Skin epidermis (tissue), 12 donors: ENCODE data around the gene CLBA1.

Experiments
- H3K27ac ChIP-seq, 21 experiments: fragments of 200-600 bp; sonication (generic) in 11 of 21; one replicate each; pipeline ENCODE4 v1.5.0; 2020; ENCODE audit warnings: mild to moderate bottlenecking in 3 of 21, inconsistent platforms in 2 of 21, moderate library complexity in 2 of 21
- H3K4me3 ChIP-seq, 7 experiments: fragments of 200-600 bp; sonication (generic) in 2 of 7; one replicate each; pipeline ENCODE4 v1.5.0; 2020; ENCODE audit warnings: inconsistent platforms in 2 of 7, mild to moderate bottlenecking in 2 of 7, moderate library complexity in 1 of 7

CLBA1 gene

GRCh38 chr14:104977681-104978653 is 7.6 kb upstream of the CLBA1 start, which contains the start of gene AHNAK2:
TSS of gene AHNAK2 (minus strand) at chr14:104978374. CDS start at chr14:104978237, 137 bp downstream.
- H3K27ac ChIP-seq, result peak within 1 kb of the TSS in 12 of 21 experiments; percentile 9 to 78 (median 56)
- H3K4me3 ChIP-seq, result peak within 1 kb of the TSS; percentile 19 to 58 (median 46)

- Histone ChIP-seq H3K4me3 (peak overlapping the region in 5 of 7 experiments; percentile 32 to 58 (median 51)), H3K27ac (peak overlapping the region in 1 of 21 experiments; percentile 19)
These were observed 6.6 kb upstream of the CLBA1 start for GRCh38 chr14:104978746-104979691.

DNA sequence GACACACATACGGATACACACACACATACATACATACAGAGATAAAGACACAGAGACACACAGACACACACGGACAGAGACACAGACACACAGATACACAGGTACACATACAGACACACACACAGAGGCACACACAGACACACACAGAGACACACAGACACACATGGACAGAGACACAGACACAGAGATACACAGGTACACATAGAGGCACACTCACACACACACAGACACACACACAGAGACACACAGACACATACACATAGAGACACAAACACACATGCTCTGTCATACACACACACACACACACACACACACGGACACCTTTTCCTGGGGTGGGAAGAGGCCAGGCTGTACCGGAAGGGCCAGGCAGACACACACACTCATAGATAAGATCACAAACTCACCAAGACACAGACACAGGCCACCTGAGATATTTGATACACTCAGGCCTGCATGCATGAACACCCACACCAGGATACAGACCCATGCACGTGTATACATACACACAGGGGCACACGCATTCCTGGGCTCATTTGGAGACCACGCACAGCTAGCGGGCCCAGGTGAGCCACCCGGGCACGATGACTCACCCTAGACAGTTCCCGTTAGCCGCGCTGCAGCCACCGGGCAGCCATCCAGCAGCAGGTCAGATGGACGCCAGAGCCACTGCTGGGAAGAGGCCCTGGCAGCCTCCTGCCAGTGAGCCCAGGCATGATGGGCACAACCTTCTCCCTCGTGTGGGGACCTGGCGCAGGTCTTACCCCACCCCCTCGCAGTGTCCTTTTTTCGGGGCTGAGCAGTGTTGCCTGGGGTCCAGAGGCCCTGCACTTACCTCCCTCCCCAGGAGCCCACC is 5.6 kb upstream of the CLBA1 start:
- no peak overlapping the region for H3K27ac ChIP-seq
- H3K4me3 ChIP-seq, result no peak overlapping the region

DNA sequence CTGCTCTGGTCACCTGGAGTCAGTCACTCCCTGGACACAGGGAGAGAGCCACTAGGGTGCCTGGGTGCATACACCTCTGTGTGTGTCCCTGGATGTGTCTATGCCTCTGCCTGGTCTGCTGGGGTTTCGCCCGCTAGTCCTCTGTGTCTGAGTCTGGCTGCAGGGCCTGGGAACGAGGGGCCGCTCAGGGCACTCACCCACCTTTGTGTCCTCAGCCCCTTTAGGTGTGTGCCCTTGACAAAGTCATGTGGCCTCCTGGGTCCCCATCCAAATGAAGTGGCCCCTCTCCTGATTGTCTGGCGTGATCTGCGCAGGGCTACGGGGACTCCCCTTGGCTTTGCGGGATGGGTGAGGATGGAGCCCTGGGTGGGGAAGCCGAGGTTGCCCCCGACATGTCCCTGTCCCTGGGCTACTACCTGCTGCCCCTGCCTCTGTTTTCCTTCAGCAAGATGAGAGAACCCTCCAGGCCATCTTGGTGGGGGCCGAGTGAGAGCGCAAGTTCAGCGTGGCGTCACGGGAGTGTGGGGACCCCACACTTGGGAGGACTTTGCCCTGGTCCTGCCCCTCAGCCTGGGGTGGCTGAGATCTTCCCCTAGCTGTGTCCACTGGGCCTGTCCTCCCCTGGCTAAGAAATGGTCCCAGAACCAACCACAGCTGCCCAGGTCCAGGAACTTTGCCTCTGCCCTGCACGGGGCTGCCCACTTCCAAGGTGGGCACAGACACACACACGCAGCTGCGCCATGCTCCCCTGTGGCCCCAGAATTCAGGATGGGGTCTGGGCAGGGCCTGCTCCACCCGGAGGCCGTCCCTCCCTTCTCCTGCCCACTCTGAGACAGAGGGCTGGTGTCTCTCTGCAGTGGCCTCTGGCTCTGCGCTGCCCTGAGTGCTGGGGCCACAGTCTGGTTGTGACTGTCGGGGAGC is 4.7 kb upstream of the CLBA1 start:
- H3K4me3 ChIP-seq, result no peak overlapping the region
- H3K27ac ChIP-seq, result no peak overlapping the region

DNA sequence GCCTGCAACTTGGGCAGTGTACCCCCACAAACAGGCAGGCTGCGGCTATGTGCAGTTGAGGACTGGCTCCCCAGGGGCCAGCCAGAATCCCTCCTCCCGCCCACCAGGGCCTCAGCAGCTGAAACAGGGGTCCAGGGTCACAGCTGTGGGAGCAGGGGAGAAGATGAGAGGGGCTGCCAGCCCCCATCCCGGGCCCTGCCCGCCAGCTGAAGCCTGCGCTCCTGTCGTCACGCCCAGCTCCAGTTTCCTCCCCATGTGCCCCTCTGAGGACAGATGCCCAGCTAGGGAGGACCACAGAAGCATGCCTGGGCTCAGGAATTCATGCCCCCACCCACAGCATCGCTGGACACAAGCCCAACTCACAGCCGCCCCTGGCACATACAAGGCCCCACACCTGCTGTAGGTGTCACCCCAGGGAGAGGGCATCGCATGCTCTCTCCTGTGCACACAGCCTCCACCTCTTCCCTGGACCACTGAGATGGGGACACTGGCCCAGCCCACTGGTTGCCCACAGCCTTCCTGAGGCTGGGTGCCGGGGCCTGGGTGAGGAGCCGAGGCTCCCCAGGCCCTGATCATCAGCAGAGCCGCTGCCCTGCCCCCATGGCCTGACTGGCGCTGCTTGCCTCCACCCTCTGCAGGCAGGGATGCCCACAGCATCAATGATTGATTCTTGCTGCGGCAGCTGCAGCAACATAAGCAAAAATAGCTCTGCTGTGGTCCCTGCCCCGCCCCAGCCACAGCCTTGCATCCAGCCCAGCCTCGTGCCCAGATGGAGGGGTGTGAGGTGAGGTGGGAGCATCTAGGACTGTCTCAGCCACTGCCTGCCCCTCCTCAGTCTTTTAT is 3.7 kb upstream of the CLBA1 start:
- H3K27ac ChIP-seq, result no peak overlapping the region

GRCh38 chr14:104982548-104983230 is 2.9 kb upstream of the CLBA1 start:
- Histone ChIP-seq H3K4me3 (no peak overlapping the region), H3K27ac (no peak overlapping the region)

More for the DNA sequence above, 3.7 kb upstream of the CLBA1 start:
- H3K4me3 ChIP-seq, result no peak overlapping the region

- no peak overlapping the region for H3K4me3 ChIP-seq
- no peak overlapping the region for H3K27ac ChIP-seq
These were observed 2.3 kb upstream of the CLBA1 start for GRCh38 chr14:104983231-104983721.

DNA sequence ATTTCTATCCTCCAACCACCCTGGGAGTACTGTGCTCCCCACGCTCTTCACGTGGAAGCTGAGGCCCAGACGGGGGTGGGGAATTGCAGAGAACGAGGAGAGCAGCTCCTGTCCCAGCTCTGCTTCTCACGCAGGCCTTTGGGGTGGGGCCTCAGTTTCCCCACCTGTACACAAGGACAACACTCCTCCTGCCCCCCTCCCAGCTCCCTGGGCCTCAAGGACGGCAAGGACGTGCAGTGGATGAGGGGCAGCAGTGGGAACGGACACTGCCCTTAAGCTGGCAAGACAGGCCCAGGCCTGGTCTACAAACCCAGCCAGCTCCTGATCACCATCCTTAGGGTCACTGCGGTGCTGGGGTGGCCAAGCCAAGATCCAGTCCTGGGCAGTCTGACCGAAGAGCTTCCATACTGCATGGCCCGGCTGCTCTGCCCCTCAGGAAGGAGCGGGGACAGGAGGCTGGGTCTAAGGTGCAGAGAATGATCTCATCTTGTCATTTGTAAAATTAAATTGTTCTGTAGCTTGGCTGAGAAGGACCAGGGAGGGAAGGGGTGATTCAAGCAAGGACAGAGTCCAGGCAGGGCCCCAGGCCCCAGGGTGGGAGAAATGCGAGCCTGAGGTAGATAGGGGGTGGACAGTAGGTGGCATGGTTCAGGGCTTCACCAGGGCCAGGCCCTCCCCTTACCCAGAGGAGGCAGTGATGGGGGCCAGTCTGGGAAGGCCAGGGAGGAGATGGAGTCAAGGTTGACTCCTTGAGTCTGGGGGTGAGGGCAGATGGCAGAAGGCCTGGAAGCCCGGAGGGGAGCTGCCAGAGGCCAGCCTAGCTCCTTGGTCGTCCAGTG is 1.3 kb upstream of the CLBA1 start:
- Histone ChIP-seq H3K27ac (peak overlapping the region in 4 of 21 experiments; percentile 76 to 88 (median 84)), H3K4me3 (no peak overlapping the region)

DNA sequence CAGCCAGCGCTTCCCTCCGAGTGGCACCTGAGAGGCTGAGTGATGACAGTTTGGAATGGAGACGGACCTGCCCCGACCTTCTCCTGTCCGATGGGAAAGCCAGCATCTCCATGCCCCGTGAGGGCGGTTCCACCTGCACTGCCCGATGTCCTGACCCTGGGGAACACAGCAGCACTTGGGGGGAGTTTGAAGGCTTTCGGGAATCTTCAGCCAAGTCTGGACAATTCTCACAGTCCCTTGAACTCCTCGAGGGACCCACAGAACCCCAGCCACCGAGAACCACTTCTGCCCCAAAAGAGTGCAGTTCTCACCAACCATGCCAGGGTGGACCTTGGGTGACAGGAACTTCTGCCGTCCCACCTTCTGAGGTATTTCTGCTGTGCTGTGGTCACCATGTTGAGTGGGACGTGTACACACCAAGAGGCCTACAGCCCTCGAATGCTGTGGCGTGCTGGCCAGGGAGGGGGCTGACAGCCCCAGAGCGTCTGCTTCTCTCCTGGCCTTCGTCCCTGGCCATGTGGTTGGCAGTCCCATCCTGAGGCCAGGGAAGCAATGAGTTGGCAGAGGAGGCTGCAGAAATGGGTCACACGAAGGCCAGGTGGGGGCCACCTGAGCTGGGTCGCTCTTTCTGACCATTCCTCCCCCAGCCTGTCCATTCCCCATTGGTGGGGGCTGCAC is 1.0 kb downstream of the CLBA1 start:
- H3K4me3 ChIP-seq, result peak overlapping the region; percentile 62 to 92 (median 88)
- H3K27ac ChIP-seq, result peak overlapping the region in 11 of 21 experiments; percentile 29 to 92 (median 82)

DNA sequence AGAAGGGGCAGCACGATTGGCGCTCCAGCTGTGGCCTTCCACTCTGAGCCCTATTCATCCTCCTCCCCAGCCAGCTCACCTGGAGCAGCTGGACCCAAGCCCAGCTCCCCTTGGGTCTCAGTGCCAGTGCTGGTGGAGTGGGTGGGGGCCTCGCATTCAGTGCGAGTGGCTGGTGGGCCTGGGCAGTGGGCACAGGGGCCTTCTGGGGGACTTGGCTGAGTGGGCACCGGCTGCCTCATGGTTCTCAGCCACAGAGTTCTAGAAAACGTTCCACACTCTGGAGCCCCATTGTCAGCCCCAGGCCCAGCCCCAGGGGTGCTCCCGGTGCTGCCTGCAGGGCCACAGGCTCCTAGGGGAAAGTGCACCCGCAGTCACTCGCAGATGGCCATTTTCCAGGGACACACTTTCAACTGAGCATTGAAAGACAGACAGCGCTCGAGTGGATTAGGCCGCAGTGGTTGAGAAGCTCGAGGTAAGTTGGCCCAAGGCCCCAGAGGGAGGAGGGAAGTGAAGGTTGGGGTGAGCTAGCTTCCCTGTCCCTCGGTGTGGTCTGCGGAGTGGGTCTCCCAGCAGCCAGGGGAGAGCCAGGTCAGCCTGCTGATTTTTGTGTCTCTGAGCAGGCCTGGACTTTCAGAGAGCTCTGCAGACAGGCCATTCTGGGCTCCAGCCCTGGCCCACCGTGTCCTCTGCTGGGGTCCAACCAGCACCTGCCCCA is 3.8 kb downstream of the CLBA1 start:
- no peak overlapping the region for H3K27ac ChIP-seq
- no peak overlapping the region for H3K4me3 ChIP-seq

DNA sequence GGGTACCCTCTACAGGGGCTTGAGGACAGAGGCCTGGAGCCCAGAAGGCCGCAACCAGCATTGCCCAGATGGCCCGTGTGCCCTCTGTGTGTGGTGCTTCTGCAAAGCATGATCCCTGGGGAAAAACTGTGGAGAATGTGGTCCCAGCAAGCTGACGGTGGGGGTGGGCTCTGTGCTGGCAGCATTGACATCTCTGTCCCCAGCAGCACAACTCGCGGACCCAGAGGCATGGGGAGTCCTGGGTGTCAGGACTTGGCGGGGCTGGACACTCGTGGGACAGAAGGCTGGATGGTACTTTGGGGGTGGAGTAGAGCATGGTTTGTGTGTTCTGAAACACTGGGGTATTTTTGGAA is 4.3 kb downstream of the CLBA1 start:
- H3K4me3 ChIP-seq, result no peak overlapping the region
- no peak overlapping the region for H3K27ac ChIP-seq

DNA sequence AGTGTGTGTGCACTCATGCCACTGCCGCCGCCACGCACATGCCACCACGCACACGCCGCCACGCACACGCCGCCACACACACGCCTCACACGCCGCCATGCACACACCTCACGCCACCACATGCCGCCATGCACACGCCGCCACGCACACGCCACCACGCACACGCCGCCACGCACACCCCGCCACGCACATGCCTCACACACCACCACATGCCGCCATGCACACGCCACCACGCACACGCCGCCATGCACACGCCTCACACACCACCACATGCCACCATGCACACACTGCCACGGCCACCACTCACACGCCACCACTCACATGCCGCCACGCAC is 6.3 kb downstream of the CLBA1 start:
- Histone ChIP-seq H3K4me3 (no peak overlapping the region), H3K27ac (no peak overlapping the region)

- Histone ChIP-seq H3K4me3 (no peak overlapping the region), H3K27ac (no peak overlapping the region)
These were observed 6.9 kb downstream of the CLBA1 start for GRCh38 chr14:104992501-104992900.

DNA sequence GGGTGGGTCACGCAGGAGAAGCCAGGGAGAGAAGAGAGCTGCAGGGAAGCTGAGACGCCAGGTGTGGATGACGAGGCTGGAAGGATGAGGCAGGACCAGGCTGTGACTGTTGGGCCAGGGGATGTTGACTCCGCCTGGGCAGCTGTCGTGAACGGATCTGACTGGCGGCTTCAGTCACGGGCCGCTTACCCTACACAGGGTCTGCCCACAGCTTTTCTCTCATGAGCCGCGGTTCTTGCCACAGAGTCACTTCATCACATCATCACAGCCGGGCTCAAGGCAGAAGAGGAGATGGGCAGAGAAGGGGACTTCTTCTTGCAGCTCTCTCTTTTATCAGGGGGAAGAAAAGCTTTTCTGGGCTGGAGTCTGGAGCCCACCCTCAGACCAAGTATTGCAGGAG is 7.7 kb downstream of the CLBA1 start:
- no peak overlapping the region for H3K4me3 ChIP-seq
- H3K27ac ChIP-seq, result no peak overlapping the region
